GM23338 (cell line): Measurements from ENCODE around the gene ZNF804A. TPM values are rescaled to one million over a fixed set of nuclear protein-coding genes. Genes with fewer than 3 reads are reported as not detected.

Source experiments
- ATAC-seq: fragments of 200-7000 bp; cut with Tn5 transposase; 3 replicates; pipeline ENCODE4 v1.9.1; 2020
- DNase-seq: peaks from one replicate; pipeline ENCODE4 v3.0.0-alpha.2; 2015; ENCODE audit warnings: low spot score
- H2AFZ ChIP-seq: fragments of 200-600 bp; sonication (generic); 2 replicates; pipeline ENCODE4 v1.8.0; 2016; ENCODE audit warnings: antibody characterized with exemption, mild to moderate bottlenecking, moderate library complexity
- H3F3A ChIP-seq: fragments of 200-600 bp; sonication (generic); replicated peaks from 2 replicates; pipeline ENCODE4 v1.8.0; 2017; ENCODE audit warnings: antibody characterized with exemption, mixed run types, low read depth
- H3K27ac ChIP-seq: fragments of 200-600 bp; sonication (generic); 2 replicates; pipeline ENCODE4 v1.6.1; 2016; ENCODE audit warnings: low read depth
- H3K27me3 ChIP-seq: fragments of 200-600 bp; sonication (generic); 2 replicates; pipeline ENCODE4 v1.8.0; 2016; ENCODE audit warnings: mild to moderate bottlenecking, mixed run types, moderate library complexity; ENCODE audit not compliant: insufficient read depth
- H3K36me3 ChIP-seq: fragments of 200-600 bp; sonication (generic); 2 replicates; pipeline ENCODE4 v1.8.0; 2016; ENCODE audit warnings: mild to moderate bottlenecking; ENCODE audit not compliant: insufficient read depth
- H3K4me1 ChIP-seq: fragments of 200-600 bp; sonication (generic); 2 replicates; pipeline ENCODE4 v1.8.0; 2016; ENCODE audit warnings: mild to moderate bottlenecking, moderate library complexity; ENCODE audit not compliant: insufficient read depth
- H3K4me2 ChIP-seq: fragments of 200-600 bp; sonication (generic); 2 replicates; pipeline ENCODE4 v1.7.1; 2017; ENCODE audit warnings: mixed run types
- H3K4me3 ChIP-seq: fragments of 200-600 bp; sonication (generic); 2 replicates; pipeline ENCODE4 v1.6.1; 2016; ENCODE audit warnings: mixed run types
- H3K79me2 ChIP-seq: fragments of 200-600 bp; sonication (generic); replicated peaks from 2 replicates; pipeline ENCODE4 v1.8.0; 2017; ENCODE audit warnings: mild to moderate bottlenecking; ENCODE audit not compliant: insufficient read depth
- H3K9me2 ChIP-seq: fragments of 200-600 bp; sonication (generic); 2 replicates; pipeline ENCODE4 v1.8.0; 2017; ENCODE audit not compliant: insufficient read depth
- H4K20me1 ChIP-seq: fragments of 200-600 bp; sonication (generic); replicated peaks from 2 replicates; pipeline ENCODE4 v1.8.0; 2017; ENCODE audit warnings: mild to moderate bottlenecking; ENCODE audit not compliant: insufficient read depth
- H3K27ac Mint-ChIP-seq: 2 replicates; pipeline ENCODE4 v1.8.0; 2020; ENCODE audit warnings: inconsistent platforms, mild to moderate bottlenecking, moderate library complexity, mixed read lengths
- H3K27me3 Mint-ChIP-seq: 3 replicates; pipeline ENCODE4 v1.8.0; 2022; ENCODE audit warnings: low read depth, mild to moderate bottlenecking, moderate library complexity, mixed read lengths, inconsistent platforms; ENCODE audit not compliant: insufficient read depth, poor library complexity
- H3K36me3 Mint-ChIP-seq: 3 replicates; pipeline ENCODE4 v1.8.0; 2021; ENCODE audit warnings: low read depth, mild to moderate bottlenecking, inconsistent platforms, moderate library complexity, mixed read lengths
- H3K4me1 Mint-ChIP-seq: 3 replicates; pipeline ENCODE4 v1.8.0; 2020; ENCODE audit warnings: mild to moderate bottlenecking, inconsistent platforms, mixed read lengths
- H3K4me3 Mint-ChIP-seq: 3 replicates; pipeline ENCODE4 v1.8.0; 2021; ENCODE audit warnings: moderate library complexity, mild to moderate bottlenecking, inconsistent platforms, mixed read lengths
- H3K9me3 Mint-ChIP-seq: 3 replicates; pipeline ENCODE4 v1.8.0; 2020; ENCODE audit warnings: moderate library complexity, mild to moderate bottlenecking, inconsistent platforms, mixed read lengths
- CREB1 ChIP-seq: fragments of 250-450 bp; sonication (Bioruptor Pico); IDR thresholded peaks from 2 replicates; pipeline ENCODE4 v1.5.0; 2020; ENCODE audit warnings: low read depth, mild to moderate bottlenecking, moderate library complexity
- CTCF ChIP-seq, 2 experiments: fragments of 200-600 bp in 1 of 2; sonication (generic) in 1 of 2; conservative IDR thresholded peaks; 2 replicates each; pipeline versions ENCODE4 v1.5.1 to v1.6.1; 2016 to 2017; ENCODE audit warnings: antibody characterized with exemption in 2 of 2, low read depth in 2 of 2, mild to moderate bottlenecking in 2 of 2, moderate library complexity in 1 of 2
- ETS1 ChIP-seq: IDR thresholded peaks from 2 replicates; pipeline ENCODE4 v1.6.1; 2016; ENCODE audit warnings: antibody characterized with exemption
- EZH2 ChIP-seq: fragments of 200-600 bp; sonication (generic); IDR thresholded peaks from one replicate; pipeline ENCODE4 v1.8.0; 2017; ENCODE audit warnings: antibody characterized with exemption, mild to moderate bottlenecking, low read depth; ENCODE audit not compliant: unreplicated experiment
- EZH2phosphoT487 ChIP-seq: fragments of 200-600 bp; sonication (generic); IDR thresholded peaks from one replicate; pipeline ENCODE4 v1.8.1; 2018; ENCODE audit warnings: antibody characterized with exemption; ENCODE audit not compliant: unreplicated experiment
- JUNB ChIP-seq: IDR thresholded peaks from one replicate; pipeline ENCODE4 v1.6.1; 2016; ENCODE audit warnings: antibody characterized with exemption; ENCODE audit not compliant: unreplicated experiment
- NANOG ChIP-seq: IDR thresholded peaks from 2 replicates; pipeline ENCODE4 v1.6.1; 2016; ENCODE audit warnings: antibody characterized with exemption, borderline replicate concordance
- POLR2AphosphoS5 ChIP-seq: IDR thresholded peaks from 2 replicates; pipeline ENCODE4 v1.6.1; 2016; ENCODE audit warnings: antibody characterized with exemption, low read depth
- REST ChIP-seq: IDR thresholded peaks from one replicate; pipeline ENCODE4 v1.6.1; 2018; ENCODE audit warnings: antibody characterized with exemption; ENCODE audit not compliant: unreplicated experiment
- STAT1 ChIP-seq: IDR thresholded peaks from one replicate; pipeline ENCODE4 v1.6.1; 2016; ENCODE audit warnings: antibody characterized with exemption; ENCODE audit not compliant: unreplicated experiment
- ZNF114 ChIP-seq: fragments of 250-450 bp; sonication (Bioruptor Pico); IDR thresholded peaks from 2 replicates; pipeline ENCODE4 v1.5.0; 2020; ENCODE audit warnings: mild to moderate bottlenecking, moderate library complexity
- ZNF331 ChIP-seq: fragments of 250-450 bp; sonication (Bioruptor Pico); IDR thresholded peaks from 2 replicates; pipeline ENCODE4 v1.5.0; 2020; ENCODE audit warnings: low read depth, mild to moderate bottlenecking, moderate library complexity
- ZNF462 ChIP-seq: fragments of 250-450 bp; sonication (Bioruptor Pico); IDR thresholded peaks from 2 replicates; pipeline ENCODE4 v1.5.0; 2020; ENCODE audit warnings: mild to moderate bottlenecking, moderate library complexity
- polyA plus RNA-seq: library from polyadenylated mRNA; unstranded; fragments of >200 nt; fragmentation: Nextera tagmentation; extraction: Ambion mirVana; gene quantifications from 2 replicates; pipeline ENCODE4 v1.2.1, GENCODE V29; 2016
- total RNA-seq: library from RNA; depleted of rRNA; stranded (reverse); fragments of >200 nt; shearing (Covaris generic); gene quantifications from 2 replicates; pipeline ENCODE4 v1.2.3, GENCODE V29; 2014

ZNF804A gene
- total and polyA plus RNA-seq, 2 experiments from 2014 or later: not detected

GRCh38 chr2:184692141-184692734 is 93.9 kb downstream of the ZNF804A start:
- no peaks in the 10 kb centered on the region for H3K36me3 ChIP-seq
- no peaks in the 10 kb centered on the region for H4K20me1 ChIP-seq
- H3K9me2 ChIP-seq: no peaks in the 10 kb centered on the region
- no peaks in the 10 kb centered on the region for H3F3A ChIP-seq
- Mint-ChIP-seq H3K27ac (no peak overlapping the region), H3K9me3 (no peaks in the 10 kb centered on the region; the same call in 2 of the 3 replicates), H3K4me3 (no peak overlapping the region), H3K36me3 (no peaks in the 10 kb centered on the region), H3K4me1 (no peaks in the 10 kb centered on the region), H3K27me3 (no peaks in the 10 kb centered on the region)
- H3K79me2 ChIP-seq: no peaks in the 10 kb centered on the region
- no peak overlapping the region for H3K27ac ChIP-seq
- H3K4me3 ChIP-seq: no peak overlapping the region
- H3K27me3 ChIP-seq: no peaks in the 10 kb centered on the region
- no peak for ATAC-seq
- no peak for DNase-seq
- H2AFZ ChIP-seq: no peak overlapping the region
- no peaks in the 10 kb centered on the region for H3K4me1 ChIP-seq
- TF ChIP-seq ZNF462 (CRISPR knock-in tag): no peak
- no peak for TF ChIP-seq CREB1
- TF ChIP-seq POLR2AphosphoS5: no peak
- TF ChIP-seq ZNF114: no peak
- TF ChIP-seq EZH2phosphoT487: no peak
- no peak for TF ChIP-seq EZH2
- TF ChIP-seq STAT1: no peak
- TF ChIP-seq NANOG: no peak
- no peak for TF ChIP-seq JUNB
- TF ChIP-seq ZNF331 (CRISPR knock-in tag): no peak
- no peak for TF ChIP-seq ETS1
- no peak for TF ChIP-seq REST
- no peak for TF ChIP-seq CTCF (conservative IDR thresholded peaks at IDR 0.05; ENCODE audit: low read depth in 2 of 2)
- H3K4me2 ChIP-seq: no peak overlapping the region
